ENCODE measurements around the gene GNA14. TPM values are rescaled to one million over a fixed set of nuclear protein-coding genes. Genes with fewer than 3 reads are reported as not detected.

The GNA14 gene
- polyA plus RNA-seq, 4 donors, result 0.89 to 3.8 (median 1.7) TPM; not detected in 1

- no peak for FAIRE-seq
- Histone ChIP-seq H3K9me3 (ENCODE audit: control insufficient read depth in 2 of 2, insufficient read depth in 1 of 2, low read depth in 1 of 2, low read length in 1 of 2) (peaks cover 0 to 3% of the 10 kb centered on the region in 2 donors), H3K27ac (ENCODE audit: low read depth in 1 of 3, low read length in 2 of 3) (no peak overlapping the region), H3K4me3 (ENCODE audit: low read depth in 1 of 3, low read length in 3 of 3) (no peak overlapping the region), H3K4me1 (ENCODE audit: control insufficient read depth in 3 of 3, insufficient read depth in 2 of 3, low read depth in 1 of 3, low read length in 2 of 3) (no peaks in the 10 kb centered on the region), H3K27me3 (ENCODE audit: control insufficient read depth in 3 of 3, insufficient read depth in 3 of 3, low read length in 3 of 3) (no peaks in the 10 kb centered on the region), H3K36me3 (ENCODE audit: control insufficient read depth in 3 of 3, insufficient read depth in 2 of 3, low read depth in 1 of 3, low read length in 3 of 3) (no peaks in the 10 kb centered on the region)
- no peak for DNase-seq
- WGBS, 3 donors, result 75 to 85% (median 77%) methylated on average over 9 of the region's 9 CpGs
These were observed 172.3 kb downstream of the GNA14 start for GRCh38 chr9:77475641-77476473.

- H3K4me3 ChIP-seq (ENCODE audit: low read depth in 1 of 3, low read length in 3 of 3), result no peak overlapping the region
- H3K27me3 ChIP-seq (ENCODE audit: control insufficient read depth in 3 of 3, insufficient read depth in 3 of 3, low read length in 3 of 3), result no peaks in the 10 kb centered on the region
- no peak for DNase-seq
- no peaks in the 10 kb centered on the region for H3K4me1 ChIP-seq (ENCODE audit: control insufficient read depth in 3 of 3, insufficient read depth in 2 of 3, low read depth in 1 of 3, low read length in 2 of 3)
- peaks cover 0 to 3% of the 10 kb centered on the region in 2 donors for H3K9me3 ChIP-seq (ENCODE audit: control insufficient read depth in 2 of 2, insufficient read depth in 1 of 2, low read depth in 1 of 2, low read length in 1 of 2)
- H3K27ac ChIP-seq (ENCODE audit: low read depth in 1 of 3, low read length in 2 of 3), result no peak overlapping the region
- FAIRE-seq, result no peak
- H3K36me3 ChIP-seq (ENCODE audit: control insufficient read depth in 3 of 3, insufficient read depth in 2 of 3, low read depth in 1 of 3, low read length in 3 of 3), result no peaks in the 10 kb centered on the region
- WGBS, 3 donors, result 88 to 98% (median 97%) methylated on average over 3 of the region's 3 CpGs
These were observed 173.2 kb downstream of the GNA14 start for GRCh38 chr9:77474936-77475335.

- H3K27ac ChIP-seq (ENCODE audit: low read depth in 1 of 3, low read length in 2 of 3), result no peak overlapping the region
- peaks cover 0 to 3% of the 10 kb centered on the region in 2 donors for H3K9me3 ChIP-seq (ENCODE audit: control insufficient read depth in 2 of 2, insufficient read depth in 1 of 2, low read depth in 1 of 2, low read length in 1 of 2)
- WGBS, 3 donors, result 88 to 91% (median 88%) methylated on average over 3 of the region's 3 CpGs
- DNase-seq (no peak), FAIRE-seq (no peak)
- no peaks in the 10 kb centered on the region for H3K4me1 ChIP-seq (ENCODE audit: control insufficient read depth in 3 of 3, insufficient read depth in 2 of 3, low read depth in 1 of 3, low read length in 2 of 3)
- H3K4me3 ChIP-seq (ENCODE audit: low read depth in 1 of 3, low read length in 3 of 3), result no peak overlapping the region
- no peaks in the 10 kb centered on the region for H3K27me3 ChIP-seq (ENCODE audit: control insufficient read depth in 3 of 3, insufficient read depth in 3 of 3, low read length in 3 of 3)
- H3K36me3 ChIP-seq (ENCODE audit: control insufficient read depth in 3 of 3, insufficient read depth in 2 of 3, low read depth in 1 of 3, low read length in 3 of 3), result no peaks in the 10 kb centered on the region
These were observed 175.5 kb downstream of the GNA14 start for GRCh38 chr9:77472646-77473045.

GRCh38 chr9:77471572-77471971, 176.6 kb downstream of the GNA14 start:
- Histone ChIP-seq H3K4me3 (ENCODE audit: low read depth in 1 of 3, low read length in 3 of 3) (no peak overlapping the region), H3K27ac (ENCODE audit: low read depth in 1 of 3, low read length in 2 of 3) (no peak overlapping the region), H3K27me3 (ENCODE audit: control insufficient read depth in 3 of 3, insufficient read depth in 3 of 3, low read length in 3 of 3) (no peaks in the 10 kb centered on the region), H3K4me1 (ENCODE audit: control insufficient read depth in 3 of 3, insufficient read depth in 2 of 3, low read depth in 1 of 3, low read length in 2 of 3) (no peaks in the 10 kb centered on the region), H3K36me3 (ENCODE audit: control insufficient read depth in 3 of 3, insufficient read depth in 2 of 3, low read depth in 1 of 3, low read length in 3 of 3) (no peaks in the 10 kb centered on the region), H3K9me3 (ENCODE audit: control insufficient read depth in 2 of 2, insufficient read depth in 1 of 2, low read depth in 1 of 2, low read length in 1 of 2) (peaks cover 0 to 3% of the 10 kb centered on the region in 2 donors)
- no peak for FAIRE-seq
- DNase-seq, result no peak
- 89 to 96% (median 92%) methylated on average over 3 of the region's 3 CpGs for WGBS, 3 donors

- Histone ChIP-seq H3K27ac (ENCODE audit: low read depth in 1 of 3, low read length in 2 of 3) (no peak overlapping the region), H3K4me3 (ENCODE audit: low read depth in 1 of 3, low read length in 3 of 3) (no peak overlapping the region), H3K4me1 (ENCODE audit: control insufficient read depth in 3 of 3, insufficient read depth in 2 of 3, low read depth in 1 of 3, low read length in 2 of 3) (no peaks in the 10 kb centered on the region), H3K27me3 (ENCODE audit: control insufficient read depth in 3 of 3, insufficient read depth in 3 of 3, low read length in 3 of 3) (no peaks in the 10 kb centered on the region), H3K9me3 (ENCODE audit: control insufficient read depth in 2 of 2, insufficient read depth in 1 of 2, low read depth in 1 of 2, low read length in 1 of 2) (peaks cover 0 to 3% of the 10 kb centered on the region in 2 donors), H3K36me3 (ENCODE audit: control insufficient read depth in 3 of 3, insufficient read depth in 2 of 3, low read depth in 1 of 3, low read length in 3 of 3) (no peaks in the 10 kb centered on the region)
- WGBS, 3 donors, result 72 to 79% (median 72%) methylated on average over 5 of the region's 5 CpGs
- no peak for FAIRE-seq
- DNase-seq, result no peak
These were observed 178.4 kb downstream of the GNA14 start for GRCh38 chr9:77469515-77470231.

- H3K4me3 ChIP-seq (ENCODE audit: low read depth in 1 of 3, low read length in 3 of 3), result no peak overlapping the region
- no peaks in the 10 kb centered on the region for H3K9me3 ChIP-seq (ENCODE audit: control insufficient read depth in 2 of 2, insufficient read depth in 1 of 2, low read depth in 1 of 2, low read length in 1 of 2)
- no peak for FAIRE-seq
- DNase-seq, result no peak
- no peaks in the 10 kb centered on the region for H3K4me1 ChIP-seq (ENCODE audit: control insufficient read depth in 3 of 3, insufficient read depth in 2 of 3, low read depth in 1 of 3, low read length in 2 of 3)
- no peaks in the 10 kb centered on the region for H3K36me3 ChIP-seq (ENCODE audit: control insufficient read depth in 3 of 3, insufficient read depth in 2 of 3, low read depth in 1 of 3, low read length in 3 of 3)
- no peaks in the 10 kb centered on the region for H3K27me3 ChIP-seq (ENCODE audit: control insufficient read depth in 3 of 3, insufficient read depth in 3 of 3, low read length in 3 of 3)
- H3K27ac ChIP-seq (ENCODE audit: low read depth in 1 of 3, low read length in 2 of 3), result no peak overlapping the region
- 63 to 88% (median 71%) methylated on average over 3 of the region's 3 CpGs for WGBS, 3 donors
These were observed 183.5 kb downstream of the GNA14 start for GRCh38 chr9:77464661-77465060.

- DNase-seq (no peak), FAIRE-seq (no peak)
- Histone ChIP-seq H3K36me3 (ENCODE audit: control insufficient read depth in 3 of 3, insufficient read depth in 2 of 3, low read depth in 1 of 3, low read length in 3 of 3) (no peaks in the 10 kb centered on the region), H3K4me3 (ENCODE audit: low read depth in 1 of 3, low read length in 3 of 3) (no peak overlapping the region), H3K27me3 (ENCODE audit: control insufficient read depth in 3 of 3, insufficient read depth in 3 of 3, low read length in 3 of 3) (no peaks in the 10 kb centered on the region), H3K9me3 (ENCODE audit: control insufficient read depth in 2 of 2, insufficient read depth in 1 of 2, low read depth in 1 of 2, low read length in 1 of 2) (no peaks in the 10 kb centered on the region), H3K4me1 (ENCODE audit: control insufficient read depth in 3 of 3, insufficient read depth in 2 of 3, low read depth in 1 of 3, low read length in 2 of 3) (no peaks in the 10 kb centered on the region), H3K27ac (ENCODE audit: low read depth in 1 of 3, low read length in 2 of 3) (no peak overlapping the region)
- WGBS, 3 donors, result 57 to 73% (median 64%) methylated on average over 3 of the region's 3 CpGs
These were observed 185.0 kb downstream of the GNA14 start for GRCh38 chr9:77463151-77463550.

GRCh38 chr9:77462066-77462465, 186.1 kb downstream of the GNA14 start:
- WGBS, 3 donors, result 85 to 87% (median 86%) methylated on average over 10 of the region's 10 CpGs
- Histone ChIP-seq H3K9me3 (ENCODE audit: control insufficient read depth in 2 of 2, insufficient read depth in 1 of 2, low read depth in 1 of 2, low read length in 1 of 2) (no peaks in the 10 kb centered on the region), H3K4me1 (ENCODE audit: control insufficient read depth in 3 of 3, insufficient read depth in 2 of 3, low read depth in 1 of 3, low read length in 2 of 3) (no peaks in the 10 kb centered on the region), H3K27ac (ENCODE audit: low read depth in 1 of 3, low read length in 2 of 3) (no peak overlapping the region), H3K4me3 (ENCODE audit: low read depth in 1 of 3, low read length in 3 of 3) (no peak overlapping the region), H3K36me3 (ENCODE audit: control insufficient read depth in 3 of 3, insufficient read depth in 2 of 3, low read depth in 1 of 3, low read length in 3 of 3) (no peaks in the 10 kb centered on the region), H3K27me3 (ENCODE audit: control insufficient read depth in 3 of 3, insufficient read depth in 3 of 3, low read length in 3 of 3) (no peaks in the 10 kb centered on the region)
- DNase-seq, result no peak
- FAIRE-seq, result no peak

All from small intestine (tissue), 7 donors.